DND-41 (cell line): Measurements from ENCODE around the gene PTPRN2.

Experiments used
- ATAC-seq: fragments of 200-7000 bp; cut with Tn5 transposase; 3 replicates; pipeline ENCODE4 v1.9.1; 2021; ENCODE audit warnings: low read depth; ENCODE audit not compliant: insufficient read depth
- DNase-seq: peaks from one replicate; pipeline ENCODE4 v3.0.0-alpha.2; 2020
- H2AFZ ChIP-seq: 2 replicates; pipeline ENCODE4 v1.6.0; 2012; ENCODE audit warnings: low read depth, low read length
- H3K27ac ChIP-seq: 2 replicates; pipeline ENCODE4 v1.5.1; 2012; ENCODE audit warnings: low read length, inconsistent platforms
- H3K27me3 ChIP-seq: fragments of 200-600 bp; sonication (generic); 2 replicates; pipeline ENCODE4 v1.6.0; 2012; ENCODE audit warnings: low read length, mild to moderate bottlenecking, inconsistent platforms; ENCODE audit not compliant: insufficient read depth, poor library complexity
- H3K36me3 ChIP-seq: 2 replicates; pipeline ENCODE4 v1.5.1; 2012; ENCODE audit warnings: low read length, inconsistent platforms; ENCODE audit not compliant: insufficient read depth
- H3K4me1 ChIP-seq: 2 replicates; pipeline ENCODE4 v1.5.1; 2012; ENCODE audit warnings: mild to moderate bottlenecking, low read length; ENCODE audit not compliant: insufficient read depth
- H3K4me2 ChIP-seq: 2 replicates; pipeline ENCODE4 v1.6.0; 2012; ENCODE audit warnings: mild to moderate bottlenecking, moderate library complexity, low read length, inconsistent platforms; ENCODE audit not compliant: insufficient read depth
- H3K4me3 ChIP-seq, 2 experiments: fragments of 200-600 bp in 1 of 2; shearing (Covaris generic) in 1 of 2; 2 replicates each; pipeline ENCODE4 v1.5.1; 2012 to 2016; ENCODE audit warnings: inconsistent platforms in 2 of 2, low read length in 2 of 2, mild to moderate bottlenecking in 2 of 2, low read depth in 1 of 2, moderate library complexity in 1 of 2
- H3K79me2 ChIP-seq: 2 replicates; pipeline ENCODE4 v1.6.0; 2012; ENCODE audit warnings: low read length, inconsistent platforms; ENCODE audit not compliant: insufficient read depth
- H3K9ac ChIP-seq: 2 replicates; pipeline ENCODE4 v1.6.0; 2012; ENCODE audit warnings: low read depth, mild to moderate bottlenecking, inconsistent platforms, low read length, moderate library complexity
- H3K9me3 ChIP-seq: 2 replicates; pipeline ENCODE4 v1.5.1; 2012; ENCODE audit warnings: low read length, moderate library complexity, mild to moderate bottlenecking, inconsistent platforms; ENCODE audit not compliant: insufficient read depth, severe bottlenecking
- H4K20me1 ChIP-seq: 2 replicates; pipeline ENCODE4 v1.6.0; 2012; ENCODE audit warnings: low read length; ENCODE audit not compliant: insufficient read depth
- EZH2 ChIP-seq: IDR thresholded peaks from 3 replicates; pipeline ENCODE4 v1.6.1; 2012; ENCODE audit warnings: borderline replicate concordance, low read depth, mild to moderate bottlenecking, moderate library complexity, low read length, inconsistent platforms; ENCODE audit not compliant: severe bottlenecking
- TF ChIP-seq, protein P1 (sequence below): IDR thresholded peaks from 2 replicates; pipeline ENCODE4 v1.5.1; 2012; ENCODE audit warnings: borderline replicate concordance, low read length, moderate library complexity, mild to moderate bottlenecking; ENCODE audit not compliant: poor library complexity, severe bottlenecking; ENCODE audit errors: extremely low read depth

PTPRN2 gene

GRCh38 chr7:157522189-157522588, 1065.4 kb downstream of the PTPRN2 start:
- Histone ChIP-seq H3K9me3 (no peaks in the 10 kb centered on the region), H3K27ac (no peak overlapping the region), H3K4me3 (no peak overlapping the region), H3K4me2 (no peak overlapping the region), H3K79me2 (no peaks in the 10 kb centered on the region), H3K9ac (no peak overlapping the region), H3K4me1 (no peaks in the 10 kb centered on the region), H2AFZ (no peak overlapping the region), H4K20me1 (no peaks in the 10 kb centered on the region), H3K27me3 (no peaks in the 10 kb centered on the region), H3K36me3 (no peaks in the 10 kb centered on the region)
- ATAC-seq (no peak), DNase-seq (peak; percentile 1)
- TF ChIP-seq, protein P1, sequence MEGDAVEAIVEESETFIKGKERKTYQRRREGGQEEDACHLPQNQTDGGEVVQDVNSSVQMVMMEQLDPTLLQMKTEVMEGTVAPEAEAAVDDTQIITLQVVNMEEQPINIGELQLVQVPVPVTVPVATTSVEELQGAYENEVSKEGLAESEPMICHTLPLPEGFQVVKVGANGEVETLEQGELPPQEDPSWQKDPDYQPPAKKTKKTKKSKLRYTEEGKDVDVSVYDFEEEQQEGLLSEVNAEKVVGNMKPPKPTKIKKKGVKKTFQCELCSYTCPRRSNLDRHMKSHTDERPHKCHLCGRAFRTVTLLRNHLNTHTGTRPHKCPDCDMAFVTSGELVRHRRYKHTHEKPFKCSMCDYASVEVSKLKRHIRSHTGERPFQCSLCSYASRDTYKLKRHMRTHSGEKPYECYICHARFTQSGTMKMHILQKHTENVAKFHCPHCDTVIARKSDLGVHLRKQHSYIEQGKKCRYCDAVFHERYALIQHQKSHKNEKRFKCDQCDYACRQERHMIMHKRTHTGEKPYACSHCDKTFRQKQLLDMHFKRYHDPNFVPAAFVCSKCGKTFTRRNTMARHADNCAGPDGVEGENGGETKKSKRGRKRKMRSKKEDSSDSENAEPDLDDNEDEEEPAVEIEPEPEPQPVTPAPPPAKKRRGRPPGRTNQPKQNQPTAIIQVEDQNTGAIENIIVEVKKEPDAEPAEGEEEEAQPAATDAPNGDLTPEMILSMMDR = no peak
- no peak for TF ChIP-seq EZH2

GRCh38 chr7:157521752-157522151, 1065.9 kb downstream of the PTPRN2 start:
- Histone ChIP-seq H3K4me3 (no peak overlapping the region), H2AFZ (no peak overlapping the region), H3K36me3 (no peaks in the 10 kb centered on the region), H3K9ac (no peak overlapping the region), H3K9me3 (no peaks in the 10 kb centered on the region), H3K4me2 (no peak overlapping the region), H3K27me3 (no peaks in the 10 kb centered on the region), H4K20me1 (no peaks in the 10 kb centered on the region), H3K79me2 (no peaks in the 10 kb centered on the region), H3K27ac (no peak overlapping the region), H3K4me1 (no peaks in the 10 kb centered on the region)
- no peak for DNase-seq
- no peak for TF ChIP-seq EZH2
- TF ChIP-seq, protein P1 = no peak
- no peak for ATAC-seq

DNA sequence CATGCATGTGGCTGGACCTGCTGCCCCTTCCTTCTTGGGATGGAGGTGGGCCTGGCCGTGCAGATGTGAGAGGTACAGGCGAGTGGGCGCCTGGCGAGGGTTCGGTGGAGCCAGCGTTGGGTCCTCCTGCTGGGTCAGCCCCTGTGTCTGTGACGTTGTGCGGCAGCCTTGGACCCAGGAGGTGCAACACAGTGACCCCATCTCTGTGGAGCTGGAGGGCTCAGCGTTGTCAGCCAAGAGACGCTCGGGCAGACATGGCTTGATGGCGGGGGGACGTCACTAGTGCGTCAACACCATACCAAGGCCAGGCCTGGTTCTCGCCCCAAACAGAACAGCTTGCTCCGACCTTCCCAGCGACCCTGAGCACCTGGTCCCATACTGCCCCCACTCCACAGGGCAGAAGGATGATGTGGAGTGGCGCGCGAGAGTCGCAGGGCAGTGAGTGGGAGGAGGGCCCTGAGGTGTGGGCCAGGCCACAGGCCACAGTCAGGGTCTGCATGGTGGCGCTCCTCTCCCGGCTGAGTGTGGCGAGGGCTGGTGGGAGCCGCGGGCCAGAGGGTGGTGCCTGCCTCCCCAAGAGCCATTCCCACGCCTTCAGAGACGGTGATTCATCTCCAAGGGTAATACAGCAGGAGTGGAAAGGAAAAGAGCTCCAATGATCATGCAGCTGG, 1066.4 kb downstream of the PTPRN2 start:
- no peak for ATAC-seq
- Histone ChIP-seq H3K36me3 (no peaks in the 10 kb centered on the region), H3K4me3 (no peak overlapping the region), H3K27ac (no peak overlapping the region), H3K4me1 (no peaks in the 10 kb centered on the region), H3K9me3 (no peaks in the 10 kb centered on the region), H3K4me2 (no peak overlapping the region), H3K27me3 (no peaks in the 10 kb centered on the region), H3K79me2 (no peaks in the 10 kb centered on the region), H2AFZ (no peak overlapping the region), H3K9ac (no peak overlapping the region), H4K20me1 (no peaks in the 10 kb centered on the region)
- DNase-seq = peak; percentile 0
- TF ChIP-seq, protein P1 = no peak
- TF ChIP-seq EZH2 = no peak
